GM23248 (cell line): Measurements from ENCODE around the gene TRPV2. TPM values are rescaled to one million over a fixed set of nuclear protein-coding genes. Genes with fewer than 3 reads are reported as not detected.
A peak's percentile ranks its signal among the peaks of the same experiment; 100 is the strongest.

Experiments used
- DNase-seq: peaks from one replicate; pipeline ENCODE4 v3.0.0-alpha.2; 2015
- H2AFZ ChIP-seq: fragments of 200-600 bp; sonication (generic); 2 replicates; pipeline ENCODE4 v1.6.1; 2016; ENCODE audit warnings: antibody characterized with exemption
- H3F3A ChIP-seq: fragments of 200-600 bp; sonication (generic); 2 replicates; pipeline ENCODE4 v1.6.1; 2016; ENCODE audit warnings: mild to moderate bottlenecking, antibody characterized with exemption, mixed run types; ENCODE audit not compliant: insufficient read depth
- H3K27ac ChIP-seq: fragments of 200-600 bp; sonication (generic); 2 replicates; pipeline ENCODE4 v1.5.1; 2016; ENCODE audit warnings: mild to moderate bottlenecking
- H3K27me3 ChIP-seq: fragments of 200-600 bp; sonication (generic); replicated peaks from 2 replicates; pipeline ENCODE4 v1.6.1; 2016; ENCODE audit warnings: mild to moderate bottlenecking; ENCODE audit not compliant: insufficient read depth
- H3K36me3 ChIP-seq: fragments of 200-600 bp; sonication (generic); 2 replicates; pipeline ENCODE4 v1.6.1; 2016; ENCODE audit warnings: low read depth, mild to moderate bottlenecking
- H3K4me1 ChIP-seq: fragments of 200-600 bp; sonication (generic); 2 replicates; pipeline ENCODE4 v1.6.1; 2016; ENCODE audit warnings: mild to moderate bottlenecking; ENCODE audit not compliant: insufficient read depth
- H3K4me2 ChIP-seq: fragments of 200-600 bp; sonication (generic); one replicate; pipeline ENCODE4 v1.6.1; 2016; ENCODE audit warnings: mild to moderate bottlenecking; ENCODE audit not compliant: unreplicated experiment
- H3K4me3 ChIP-seq: fragments of 200-600 bp; sonication (generic); 2 replicates; pipeline ENCODE4 v1.5.1; 2016; ENCODE audit warnings: mild to moderate bottlenecking
- H3K79me2 ChIP-seq: fragments of 200-600 bp; sonication (generic); 2 replicates; pipeline ENCODE4 v1.6.1; 2016; ENCODE audit warnings: mild to moderate bottlenecking; ENCODE audit not compliant: insufficient read depth
- H3K9ac ChIP-seq: fragments of 200-600 bp; sonication (generic); 2 replicates; pipeline ENCODE4 v1.6.1; 2016; ENCODE audit warnings: mild to moderate bottlenecking
- H3K9me2 ChIP-seq: fragments of 200-600 bp; sonication (generic); 2 replicates; pipeline ENCODE4 v1.6.1; 2016; ENCODE audit warnings: mixed run types, mild to moderate bottlenecking, moderate library complexity; ENCODE audit not compliant: insufficient read depth
- H3K9me3 ChIP-seq: fragments of 200-600 bp; sonication (generic); one replicate; pipeline ENCODE4 v1.6.1; 2017; ENCODE audit warnings: low read depth
- H4K20me1 ChIP-seq: fragments of 200-600 bp; sonication (generic); 2 replicates; pipeline ENCODE4 v1.6.0; 2016; ENCODE audit not compliant: insufficient read depth
- EZH2 ChIP-seq: fragments of 200-600 bp; sonication (generic); IDR thresholded peaks from 2 replicates; pipeline ENCODE4 v1.6.1; 2018; ENCODE audit warnings: antibody characterized with exemption, mild to moderate bottlenecking; ENCODE audit not compliant: insufficient read depth, poor library complexity, severe bottlenecking
- EZH2phosphoT487 ChIP-seq: fragments of 200-600 bp; sonication (generic); IDR thresholded peaks from 2 replicates; pipeline ENCODE4 v1.6.1; 2018; ENCODE audit warnings: antibody characterized with exemption, moderate library complexity, mild to moderate bottlenecking, low read depth; ENCODE audit not compliant: insufficient read depth
- WGBS, 2 experiments: methylation state at CpG; one replicate each; pipeline ENCODE4 v1.1.6; 2015 to 2017; ENCODE audit warnings: low lambda C conversion rate in 2 of 2, low coverage in 1 of 2; ENCODE audit errors: missing lambda C conversion rate in 2 of 2; 5-methylcytosine and 5-hydroxymethylcytosine counted together
- in situ Hi-C: fragments of 300-500 bp; cut with MboI; formaldehyde crosslinking; loops from 2 replicates; pipeline ENCODE4 v1.15.0; 2020
- polyA plus RNA-seq: library from polyadenylated mRNA; unstranded; fragments of >200 nt; fragmentation: Nextera tagmentation; extraction: Ambion mirVana; gene quantifications from 2 replicates; pipeline ENCODE4 v1.2.1, GENCODE V29; 2016
- total RNA-seq: library from RNA; depleted of rRNA; stranded (reverse); fragments of >200 nt; shearing (Covaris generic); gene quantifications from 2 replicates; pipeline ENCODE4 v1.2.3, GENCODE V29; 2014

The TRPV2 gene
- total and polyA plus RNA-seq, 2 experiments from 2014 or later: 19.6 to 23.9 TPM

GRCh38 chr17:16461606-16461866, 46.2 kb downstream of the TRPV2 start:
- H3K27me3 ChIP-seq: no peaks in the 10 kb centered on the region
- in situ Hi-C loops: no loop called here
- WGBS, 2 experiments: 96 to 98% methylated on average over 3 of the region's 3 CpGs
- H3K79me2 ChIP-seq: no peaks in the 10 kb centered on the region
- H3K9ac ChIP-seq: no peak overlapping the region
- no peak overlapping the region for H2AFZ ChIP-seq
- H3K36me3 ChIP-seq: no peaks in the 10 kb centered on the region
- H3K4me3 ChIP-seq: no peak overlapping the region
- H3K9me2 ChIP-seq: no peaks in the 10 kb centered on the region
- TF ChIP-seq EZH2phosphoT487 (no peak), EZH2 (no peak)
- no peak for DNase-seq
- no peaks in the 10 kb centered on the region for H3F3A ChIP-seq
- no peaks in the 10 kb centered on the region for H4K20me1 ChIP-seq
- no peak overlapping the region for H3K4me2 ChIP-seq
- peaks cover 15% of the 10 kb centered on the region; the same call in 1 of the 2 replicates for H3K4me1 ChIP-seq
- no peaks in the 10 kb centered on the region for H3K9me3 ChIP-seq
- no peak overlapping the region for H3K27ac ChIP-seq

GRCh38 chr17:16462070-16462864, 46.9 kb downstream of the TRPV2 start:
- Histone ChIP-seq H3K27ac (no peak overlapping the region), H3F3A (no peaks in the 10 kb centered on the region), H3K36me3 (no peaks in the 10 kb centered on the region), H3K9me3 (no peaks in the 10 kb centered on the region), H2AFZ (no peak overlapping the region), H3K79me2 (no peaks in the 10 kb centered on the region), H3K9me2 (no peaks in the 10 kb centered on the region), H3K9ac (no peak overlapping the region), H3K4me3 (no peak overlapping the region), H4K20me1 (no peaks in the 10 kb centered on the region), H3K4me1 (peaks cover 15% of the 10 kb centered on the region; the same call in 1 of the 2 replicates), H3K4me2 (no peak overlapping the region), H3K27me3 (no peaks in the 10 kb centered on the region)
- 93 to 94% methylated on average over 18 to 20 of the region's 20 CpGs for WGBS, 2 experiments
- in situ Hi-C loops: no loop called here
- no peak for TF ChIP-seq EZH2
- no peak for TF ChIP-seq EZH2phosphoT487
- no peak for DNase-seq

GRCh38 chr17:16463358-16464302, 48.3 kb downstream of the TRPV2 start:
- no peaks in the 10 kb centered on the region for H3K36me3 ChIP-seq
- H3K4me2 ChIP-seq: no peak overlapping the region
- in situ Hi-C loops: no loop called here
- H3K9ac ChIP-seq: no peak overlapping the region
- H3F3A ChIP-seq: no peaks in the 10 kb centered on the region
- H3K79me2 ChIP-seq: no peaks in the 10 kb centered on the region
- H3K9me3 ChIP-seq: no peaks in the 10 kb centered on the region
- no peak overlapping the region for H2AFZ ChIP-seq
- TF ChIP-seq EZH2 (no peak), EZH2phosphoT487 (no peak)
- DNase-seq: peak; percentile 57
- H4K20me1 ChIP-seq: no peaks in the 10 kb centered on the region
- H3K4me3 ChIP-seq: no peak overlapping the region
- 51 to 53% methylated on average over 13 of the region's 13 CpGs for WGBS, 2 experiments
- H3K27ac ChIP-seq: no peak overlapping the region
- H3K4me1 ChIP-seq: peaks cover 15% of the 10 kb centered on the region; the same call in 1 of the 2 replicates
- no peaks in the 10 kb centered on the region for H3K27me3 ChIP-seq
- no peaks in the 10 kb centered on the region for H3K9me2 ChIP-seq

- Histone ChIP-seq H3K4me3 (no peak overlapping the region), H3F3A (no peaks in the 10 kb centered on the region), H3K9me3 (no peaks in the 10 kb centered on the region), H2AFZ (no peak overlapping the region), H3K79me2 (no peaks in the 10 kb centered on the region), H3K27ac (no peak overlapping the region), H3K36me3 (no peaks in the 10 kb centered on the region), H4K20me1 (no peaks in the 10 kb centered on the region), H3K4me2 (no peak overlapping the region), H3K4me1 (peaks cover 15% of the 10 kb centered on the region; the same call in 1 of the 2 replicates), H3K9ac (no peak overlapping the region), H3K9me2 (no peaks in the 10 kb centered on the region), H3K27me3 (no peaks in the 10 kb centered on the region)
- TF ChIP-seq EZH2phosphoT487 (no peak), EZH2 (no peak)
- DNase-seq: no peak
- in situ Hi-C loops: no loop called here
- WGBS, 2 experiments: 66 to 71% methylated on average over 12 of the region's 12 CpGs
Measured at GRCh38 chr17:16464303-16465051, 49.1 kb downstream of the TRPV2 start.
